ENCODE results near the gene EPG5.

Gene EPG5

DNA sequence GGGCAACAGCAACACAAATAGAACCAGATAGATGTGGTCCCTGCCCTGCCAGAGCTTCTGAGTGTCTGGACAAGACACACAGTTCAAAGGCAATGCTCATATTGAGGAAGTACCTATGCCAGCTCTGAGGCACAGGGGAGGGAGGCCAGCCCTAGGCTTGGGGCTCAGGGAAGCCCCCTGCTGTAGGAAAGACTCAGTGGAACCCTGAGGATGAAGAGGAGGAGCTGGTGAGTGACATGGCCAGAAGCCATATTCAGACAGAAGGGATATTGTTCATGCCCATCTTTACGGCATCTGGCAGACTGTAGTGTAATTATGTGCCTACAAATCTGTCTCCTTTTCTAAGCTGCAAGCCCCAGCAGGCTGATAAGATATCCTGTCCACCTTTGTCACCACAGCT lies 132.8 kb downstream of the EPG5 start:
- no peak overlapping the region for H2BK5ac ChIP-seq (ENCODE audit: low read length)
- H3K27me3 ChIP-seq (ENCODE audit: control insufficient read depth in 3 of 3, insufficient read depth in 3 of 3, low read depth in 1 of 3, low read length in 3 of 3) = peaks cover 4 to 53% (median 27%) of the 10 kb centered on the region in 3 experiments
- H3K14ac ChIP-seq (ENCODE audit: low read length) = peak overlapping the region; percentile 22
- H2BK15ac ChIP-seq (ENCODE audit: low read length) = no peak overlapping the region
- H3K4me1 ChIP-seq (ENCODE audit: control insufficient read depth in 2 of 2, insufficient read depth in 1 of 2, low read depth in 1 of 2, low read length in 2 of 2) = peaks cover 0 to 9% of the 10 kb centered on the region in 2 donors
- no peak overlapping the region for H3K9ac ChIP-seq (ENCODE audit: low read depth, low read length, poor library complexity)
- no peak overlapping the region for H3K4me2 ChIP-seq (ENCODE audit: insufficient read depth, low read length, poor library complexity, severe bottlenecking)
- H3K27ac ChIP-seq (replicated peaks; ENCODE audit: low read length) = no peak overlapping the region
- H3K4me3 ChIP-seq (ENCODE audit: low read length in 2 of 2) = no peak overlapping the region
- no peak overlapping the region for H3K18ac ChIP-seq (ENCODE audit: low read length)
- no peak overlapping the region for H4K91ac ChIP-seq (ENCODE audit: low read depth, low read length, poor library complexity)
- WGBS, 2 donors (ENCODE audit: extremely low coverage in 2 of 2, insufficient read length in 2 of 2, insufficient replicate concordance in 1 of 2) = no CpG with 5 or more reads among the region's 1 CpG
- H3K9me3 ChIP-seq (replicated peaks in 1 of 2; ENCODE audit: control insufficient read depth in 2 of 2, insufficient read depth in 1 of 2, low read depth in 1 of 2, low read length in 2 of 2) = peaks cover 0 to 5% of the 10 kb centered on the region in 2 donors
- no peak overlapping the region for H2BK120ac ChIP-seq (ENCODE audit: low read depth, low read length)
- H2AFZ ChIP-seq (ENCODE audit: low read length) = no peak overlapping the region
- H3K79me1 ChIP-seq (ENCODE audit: low read depth, low read length) = no peaks in the 10 kb centered on the region
- no peak overlapping the region for H4K8ac ChIP-seq (ENCODE audit: low read depth, low read length)
- no peak for DNase-seq (ENCODE audit: low spot score)
- H2BK12ac ChIP-seq (ENCODE audit: low read length) = no peak overlapping the region
- H3K4ac ChIP-seq (ENCODE audit: low read length) = no peak overlapping the region
- no peaks in the 10 kb centered on the region for H3K36me3 ChIP-seq (replicated peaks in 1 of 2; ENCODE audit: control insufficient read depth in 2 of 2, insufficient read depth in 2 of 2, low read length in 2 of 2)
- no peak overlapping the region for H3K23ac ChIP-seq (ENCODE audit: low read depth, low read length, poor library complexity)
- no peak overlapping the region for H2AK5ac ChIP-seq (ENCODE audit: low read depth, low read length)

DNA sequence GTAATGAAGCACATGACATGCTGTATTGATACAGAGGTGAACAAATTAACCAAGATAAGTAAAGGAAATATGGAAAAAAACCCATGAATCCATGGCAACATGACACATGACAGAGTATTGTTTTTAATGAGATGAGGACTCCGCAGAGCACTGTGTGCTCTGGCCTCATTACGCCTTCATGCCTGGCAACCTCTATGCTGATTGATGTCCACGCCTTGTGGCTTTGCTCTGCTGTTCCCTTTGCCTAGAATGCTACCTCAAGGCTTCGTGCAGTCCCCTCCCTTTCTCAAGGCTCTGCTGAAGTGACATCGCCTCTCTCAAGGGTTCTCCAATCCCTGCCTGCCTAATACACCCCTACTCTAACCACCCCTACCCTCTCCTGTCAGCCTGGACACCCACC lies 133.3 kb downstream of the EPG5 start:
- H3K27me3 ChIP-seq (ENCODE audit: control insufficient read depth in 3 of 3, insufficient read depth in 3 of 3, low read depth in 1 of 3, low read length in 3 of 3) = peaks cover 4 to 53% (median 27%) of the 10 kb centered on the region in 3 experiments
- no peak overlapping the region for H2BK15ac ChIP-seq (ENCODE audit: low read length)
- no peak overlapping the region for H3K18ac ChIP-seq (ENCODE audit: low read length)
- H3K4me1 ChIP-seq (ENCODE audit: control insufficient read depth in 2 of 2, insufficient read depth in 1 of 2, low read depth in 1 of 2, low read length in 2 of 2) = peaks cover 0 to 9% of the 10 kb centered on the region in 2 donors
- H4K91ac ChIP-seq (ENCODE audit: low read depth, low read length, poor library complexity) = no peak overlapping the region
- peak overlapping the region; percentile 22 for H3K14ac ChIP-seq (ENCODE audit: low read length)
- H3K23ac ChIP-seq (ENCODE audit: low read depth, low read length, poor library complexity) = no peak overlapping the region
- no peak overlapping the region for H2BK5ac ChIP-seq (ENCODE audit: low read length)
- no peak overlapping the region for H3K4ac ChIP-seq (ENCODE audit: low read length)
- no peak overlapping the region for H3K4me3 ChIP-seq (ENCODE audit: low read length in 2 of 2)
- H2AFZ ChIP-seq (ENCODE audit: low read length) = no peak overlapping the region
- DNase-seq (ENCODE audit: low spot score) = no peak
- H3K79me1 ChIP-seq (ENCODE audit: low read depth, low read length) = no peaks in the 10 kb centered on the region
- H3K4me2 ChIP-seq (ENCODE audit: insufficient read depth, low read length, poor library complexity, severe bottlenecking) = no peak overlapping the region
- peaks cover 0 to 5% of the 10 kb centered on the region in 2 donors for H3K9me3 ChIP-seq (replicated peaks in 1 of 2; ENCODE audit: control insufficient read depth in 2 of 2, insufficient read depth in 1 of 2, low read depth in 1 of 2, low read length in 2 of 2)
- H3K27ac ChIP-seq (replicated peaks; ENCODE audit: low read length) = no peak overlapping the region
- no CpG with 5 or more reads among the region's 5 CpGs for WGBS, 2 donors (ENCODE audit: extremely low coverage in 2 of 2, insufficient read length in 2 of 2, insufficient replicate concordance in 1 of 2)
- H2BK12ac ChIP-seq (ENCODE audit: low read length) = no peak overlapping the region
- no peak overlapping the region for H2BK120ac ChIP-seq (ENCODE audit: low read depth, low read length)
- no peak overlapping the region for H2AK5ac ChIP-seq (ENCODE audit: low read depth, low read length)
- no peaks in the 10 kb centered on the region for H3K36me3 ChIP-seq (replicated peaks in 1 of 2; ENCODE audit: control insufficient read depth in 2 of 2, insufficient read depth in 2 of 2, low read length in 2 of 2)
- no peak overlapping the region for H3K9ac ChIP-seq (ENCODE audit: low read depth, low read length, poor library complexity)
- no peak overlapping the region for H4K8ac ChIP-seq (ENCODE audit: low read depth, low read length)

DNA sequence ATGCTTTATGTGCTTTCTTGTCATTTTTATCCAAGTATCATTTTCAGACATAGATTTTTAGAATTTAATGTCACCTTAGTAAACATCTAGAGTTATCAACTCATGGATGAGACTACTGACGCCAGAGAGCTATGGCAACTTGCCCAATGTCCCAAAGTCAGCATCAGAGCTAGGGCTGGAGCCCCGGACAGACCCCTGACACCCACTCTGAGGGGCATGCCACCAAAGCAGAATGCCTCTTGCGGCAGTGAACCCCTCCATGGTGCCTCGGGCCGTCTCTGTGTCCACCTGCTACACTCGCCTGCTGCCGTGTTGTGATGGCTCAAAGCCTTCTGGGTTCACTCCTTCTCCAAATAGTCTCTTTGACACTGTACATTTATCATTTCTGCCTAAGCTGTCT lies 136.2 kb downstream of the EPG5 start:
- peaks cover 0 to 24% (median under 1%) of the 10 kb centered on the region in 3 experiments for H3K27me3 ChIP-seq (ENCODE audit: control insufficient read depth in 3 of 3, insufficient read depth in 3 of 3, low read depth in 1 of 3, low read length in 3 of 3)
- H3K4me1 ChIP-seq (ENCODE audit: control insufficient read depth in 2 of 2, insufficient read depth in 1 of 2, low read depth in 1 of 2, low read length in 2 of 2) = peaks cover 10 to 15% of the 10 kb centered on the region in 2 donors
- H3K79me1 ChIP-seq (ENCODE audit: low read depth, low read length) = no peaks in the 10 kb centered on the region
- no peak for DNase-seq (ENCODE audit: low spot score)
- H3K9ac ChIP-seq (ENCODE audit: low read depth, low read length, poor library complexity) = no peak overlapping the region
- H2AK5ac ChIP-seq (ENCODE audit: low read depth, low read length) = no peak overlapping the region
- no peak overlapping the region for H3K4ac ChIP-seq (ENCODE audit: low read length)
- H3K36me3 ChIP-seq (replicated peaks in 1 of 2; ENCODE audit: control insufficient read depth in 2 of 2, insufficient read depth in 2 of 2, low read length in 2 of 2) = no peaks in the 10 kb centered on the region
- no peak overlapping the region for H4K8ac ChIP-seq (ENCODE audit: low read depth, low read length)
- no peak overlapping the region for H2AFZ ChIP-seq (ENCODE audit: low read length)
- no peaks in the 10 kb centered on the region for H3K9me3 ChIP-seq (replicated peaks in 1 of 2; ENCODE audit: control insufficient read depth in 2 of 2, insufficient read depth in 1 of 2, low read depth in 1 of 2, low read length in 2 of 2)
- H2BK12ac ChIP-seq (ENCODE audit: low read length) = no peak overlapping the region
- H3K14ac ChIP-seq (ENCODE audit: low read length) = no peak overlapping the region
- no peak overlapping the region for H3K4me2 ChIP-seq (ENCODE audit: insufficient read depth, low read length, poor library complexity, severe bottlenecking)
- no peak overlapping the region for H4K91ac ChIP-seq (ENCODE audit: low read depth, low read length, poor library complexity)
- H3K27ac ChIP-seq (replicated peaks; ENCODE audit: low read length) = no peak overlapping the region
- no peak overlapping the region for H2BK5ac ChIP-seq (ENCODE audit: low read length)
- H3K4me3 ChIP-seq (ENCODE audit: low read length in 2 of 2) = no peak overlapping the region
- no peak overlapping the region for H2BK120ac ChIP-seq (ENCODE audit: low read depth, low read length)
- WGBS, 2 donors (ENCODE audit: extremely low coverage in 2 of 2, insufficient read length in 2 of 2, insufficient replicate concordance in 1 of 2) = no CpG with 5 or more reads among the region's 7 CpGs
- H2BK15ac ChIP-seq (ENCODE audit: low read length) = no peak overlapping the region
- H3K18ac ChIP-seq (ENCODE audit: low read length) = no peak overlapping the region
- no peak overlapping the region for H3K23ac ChIP-seq (ENCODE audit: low read depth, low read length, poor library complexity)

DNA sequence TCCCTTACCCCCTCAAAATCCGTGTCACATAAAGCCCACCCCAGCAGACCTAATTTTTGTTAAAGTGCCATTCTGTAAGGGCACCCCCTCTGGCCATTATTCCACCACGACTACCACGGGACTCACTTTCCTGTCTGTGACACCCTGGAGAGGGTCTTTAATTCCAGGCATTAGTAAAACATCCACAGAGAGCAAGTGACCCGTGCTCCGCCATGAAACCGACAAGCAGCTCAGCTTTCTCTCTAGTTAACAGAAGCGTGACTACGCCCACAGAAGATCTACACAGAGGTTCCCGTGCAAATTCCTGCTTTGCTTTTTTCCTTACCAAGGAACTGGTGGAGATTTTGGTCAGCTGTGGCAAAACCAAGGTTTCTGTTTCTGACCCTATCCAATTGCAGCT lies 137.3 kb downstream of the EPG5 start:
- peaks cover 0 to 14% (median 0%) of the 10 kb centered on the region in 3 experiments for H3K27me3 ChIP-seq (ENCODE audit: control insufficient read depth in 3 of 3, insufficient read depth in 3 of 3, low read depth in 1 of 3, low read length in 3 of 3)
- no peak overlapping the region for H2AK5ac ChIP-seq (ENCODE audit: low read depth, low read length)
- H2BK12ac ChIP-seq (ENCODE audit: low read length) = no peak overlapping the region
- H4K8ac ChIP-seq (ENCODE audit: low read depth, low read length) = no peak overlapping the region
- H2BK120ac ChIP-seq (ENCODE audit: low read depth, low read length) = no peak overlapping the region
- H3K4me1 ChIP-seq (ENCODE audit: control insufficient read depth in 2 of 2, insufficient read depth in 1 of 2, low read depth in 1 of 2, low read length in 2 of 2) = peaks cover 10 to 15% of the 10 kb centered on the region in 2 donors
- no peak overlapping the region for H3K18ac ChIP-seq (ENCODE audit: low read length)
- no peak overlapping the region for H3K4me3 ChIP-seq (ENCODE audit: low read length in 2 of 2)
- no peak overlapping the region for H3K4ac ChIP-seq (ENCODE audit: low read length)
- no peak overlapping the region for H3K9ac ChIP-seq (ENCODE audit: low read depth, low read length, poor library complexity)
- H4K91ac ChIP-seq (ENCODE audit: low read depth, low read length, poor library complexity) = no peak overlapping the region
- H3K23ac ChIP-seq (ENCODE audit: low read depth, low read length, poor library complexity) = no peak overlapping the region
- no peak overlapping the region for H2AFZ ChIP-seq (ENCODE audit: low read length)
- H2BK15ac ChIP-seq (ENCODE audit: low read length) = no peak overlapping the region
- no peak overlapping the region for H2BK5ac ChIP-seq (ENCODE audit: low read length)
- no peaks in the 10 kb centered on the region for H3K9me3 ChIP-seq (replicated peaks in 1 of 2; ENCODE audit: control insufficient read depth in 2 of 2, insufficient read depth in 1 of 2, low read depth in 1 of 2, low read length in 2 of 2)
- H3K4me2 ChIP-seq (ENCODE audit: insufficient read depth, low read length, poor library complexity, severe bottlenecking) = no peak overlapping the region
- H3K27ac ChIP-seq (replicated peaks; ENCODE audit: low read length) = no peak overlapping the region
- no peaks in the 10 kb centered on the region for H3K79me1 ChIP-seq (ENCODE audit: low read depth, low read length)
- WGBS, 2 donors (ENCODE audit: extremely low coverage in 2 of 2, insufficient read length in 2 of 2, insufficient replicate concordance in 1 of 2) = no CpG with 5 or more reads among the region's 9 CpGs
- no peak for DNase-seq (ENCODE audit: low spot score)
- no peak overlapping the region for H3K14ac ChIP-seq (ENCODE audit: low read length)
- H3K36me3 ChIP-seq (replicated peaks in 1 of 2; ENCODE audit: control insufficient read depth in 2 of 2, insufficient read depth in 2 of 2, low read length in 2 of 2) = no peaks in the 10 kb centered on the region
